ENCODE data around the gene DPRX.
"Not testable (repeated sequence)": the region's sequence is repeated elsewhere in the genome, so short reads cannot be mapped to it uniquely, and the experiment has no call there.

The DPRX gene

DNA sequence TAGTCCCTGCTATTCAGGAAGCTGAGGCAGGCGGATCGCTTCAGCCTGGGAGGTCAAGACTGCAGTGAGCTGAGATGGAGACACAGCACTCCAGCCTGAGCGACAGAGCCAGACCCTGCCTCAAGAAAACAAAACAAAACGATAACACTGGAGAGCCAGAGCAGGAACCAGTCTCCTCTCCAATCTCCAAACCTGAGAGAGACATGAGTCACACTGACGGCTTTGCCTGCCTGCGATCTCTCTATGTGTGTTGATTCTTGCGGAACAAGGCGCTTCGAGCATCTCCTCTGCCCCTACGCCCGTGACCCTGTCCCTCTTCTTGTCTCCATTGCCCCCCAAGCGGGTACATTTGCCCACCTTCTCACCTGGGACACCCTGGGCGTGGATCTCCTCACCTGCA, 15.6 kb downstream of the DPRX start:
- no peak for DNase-seq

DNA sequence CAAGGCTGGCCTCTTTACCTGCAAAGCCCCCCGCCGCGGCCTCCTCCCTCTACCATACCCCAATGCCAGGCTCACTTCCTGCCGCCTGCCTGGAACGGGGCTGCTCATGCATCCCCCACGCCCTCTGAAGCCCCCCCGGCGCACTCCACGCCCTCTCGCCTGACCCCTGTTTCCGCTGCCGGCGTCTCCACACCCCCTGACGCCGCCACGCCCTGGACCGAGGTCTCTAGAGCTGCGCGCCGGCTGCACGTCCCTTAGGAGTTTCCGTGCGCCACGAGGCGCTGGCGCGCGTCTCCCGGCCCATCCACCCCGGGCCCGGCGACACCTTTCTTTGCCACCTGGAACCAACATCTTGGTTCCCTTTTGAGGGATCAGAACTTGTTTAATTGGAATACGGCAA, 16.0 kb downstream of the DPRX start:
- DNase-seq: no peak

DNA sequence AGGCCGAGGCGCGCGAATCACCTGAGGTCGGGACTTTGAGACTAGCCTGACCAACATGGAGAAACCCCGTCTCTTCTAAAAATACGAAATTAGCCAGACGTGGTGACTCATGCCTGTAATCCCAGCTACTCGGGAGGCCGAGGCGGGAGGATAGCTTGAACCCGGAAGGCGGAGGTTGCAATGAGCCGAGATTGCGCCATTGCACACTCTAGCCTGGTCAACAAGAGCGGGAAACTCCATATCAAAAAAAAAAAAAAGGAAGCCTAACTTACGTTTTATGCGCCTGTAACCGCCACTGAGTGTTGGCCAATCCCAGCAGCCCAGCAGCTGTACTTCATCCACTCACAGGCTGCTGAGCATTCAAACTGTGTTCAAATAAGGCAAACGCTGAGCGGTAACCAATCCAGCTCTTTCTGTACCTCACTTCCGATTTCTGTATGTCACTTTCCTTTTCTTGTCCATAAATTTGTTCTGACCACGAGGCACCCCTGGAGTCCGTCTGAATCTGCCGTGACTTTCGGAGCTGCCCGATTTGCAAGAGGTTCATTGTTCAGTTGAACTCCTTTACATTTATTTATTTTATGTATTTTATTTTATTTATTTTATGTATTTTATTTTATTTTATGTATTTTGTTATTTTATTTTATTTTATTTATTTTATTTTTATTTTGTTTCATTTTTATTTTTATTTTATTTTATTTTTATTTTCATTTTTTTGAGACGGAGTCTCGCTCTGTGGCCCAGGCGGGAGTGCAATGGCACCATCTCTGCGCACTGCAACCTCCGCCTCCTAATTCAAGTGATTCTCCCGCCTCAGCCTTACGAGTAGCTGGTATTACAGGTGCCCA, 18.2 kb downstream of the DPRX start:
- no peak for DNase-seq

DNA sequence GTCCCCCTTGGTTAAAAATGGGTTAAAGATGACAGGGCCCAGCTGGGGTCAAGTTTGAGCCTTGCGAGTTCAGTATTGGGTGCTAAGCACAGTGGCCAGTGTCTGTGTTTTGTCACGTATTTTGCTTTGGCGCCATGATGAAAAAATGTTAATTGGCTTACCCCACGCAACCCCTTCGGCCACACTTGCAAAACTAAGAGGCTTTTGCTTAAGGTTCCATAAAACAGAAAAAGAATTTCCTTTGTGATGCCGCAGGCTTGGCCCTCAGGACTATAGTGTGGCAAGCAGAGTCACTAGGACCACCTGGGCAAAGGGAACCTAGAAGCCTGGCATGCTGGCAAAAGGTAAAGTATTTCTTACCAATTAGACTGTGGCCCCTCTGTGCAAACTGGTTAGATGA, 20.7 kb downstream of the DPRX start:
- no peak for DNase-seq

DNA sequence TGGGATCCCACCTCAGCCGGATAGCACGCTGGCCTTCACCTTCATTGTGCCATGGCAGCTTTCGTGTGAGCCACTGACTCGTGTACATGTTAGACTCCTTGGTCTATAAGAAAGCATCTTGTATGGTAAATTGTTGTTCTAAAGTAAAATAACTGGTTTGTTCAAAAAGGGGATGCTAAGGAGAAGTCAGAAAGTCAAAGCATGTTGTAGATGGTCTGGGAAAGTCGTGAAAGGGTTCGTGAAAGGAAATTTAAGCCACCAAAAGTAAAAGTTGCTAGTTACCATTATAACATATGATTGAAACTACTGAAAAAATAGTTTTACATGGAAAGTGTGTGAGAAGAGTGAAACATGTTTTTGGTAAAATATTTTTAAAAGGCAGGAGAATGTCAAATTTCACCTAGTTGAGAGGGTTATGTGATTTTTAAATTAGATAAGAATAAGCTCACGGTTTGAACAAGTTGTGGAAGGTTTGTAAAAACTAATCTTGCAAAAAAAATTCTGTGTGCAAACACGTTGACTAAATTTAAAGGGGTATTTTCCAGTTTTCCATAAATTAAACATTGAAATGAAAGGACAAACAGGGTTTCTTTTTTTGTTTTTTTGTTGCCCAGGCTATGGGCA, 23.4 kb downstream of the DPRX start:
- no peak for DNase-seq

DNA sequence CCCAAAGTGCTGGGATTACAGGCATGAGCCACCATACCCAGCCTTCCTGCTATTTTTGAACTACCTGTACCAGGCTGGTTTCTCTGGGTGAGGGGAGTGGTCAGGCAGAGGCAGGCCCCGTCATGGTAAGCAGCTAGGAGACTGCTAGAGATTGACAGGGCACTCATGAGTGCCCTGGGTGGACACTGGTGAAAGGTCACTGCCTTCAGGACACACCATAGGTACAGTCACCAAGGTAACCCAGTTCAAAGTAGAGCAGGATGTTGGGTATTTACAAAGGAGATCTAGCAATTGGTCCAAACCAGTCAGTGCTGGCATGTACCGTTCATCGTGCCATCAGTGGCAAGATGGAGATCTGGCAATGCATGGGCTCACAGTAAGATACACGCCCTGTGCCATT, 25.5 kb downstream of the DPRX start:
- DNase-seq: no peak

DNA sequence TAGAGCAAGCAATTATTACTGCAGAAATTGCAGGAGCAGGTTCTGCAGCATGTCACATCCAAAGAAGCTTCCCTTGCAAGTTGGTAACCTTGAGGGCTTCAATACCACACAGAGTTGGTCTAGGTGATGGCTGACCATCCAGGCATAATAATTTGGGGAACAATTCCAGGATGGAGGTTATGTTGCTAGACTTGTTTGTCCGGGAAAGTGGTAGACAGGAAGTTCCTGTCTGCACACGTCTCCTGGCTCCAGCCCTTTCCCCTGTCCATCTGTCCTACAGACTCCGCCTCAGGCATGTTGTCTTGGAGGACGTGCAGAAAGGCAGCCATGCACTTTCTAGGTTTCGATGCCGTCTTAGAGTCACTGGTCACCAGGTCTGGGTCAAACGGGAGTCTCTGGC, 26.0 kb downstream of the DPRX start:
- no peak for DNase-seq

DNA sequence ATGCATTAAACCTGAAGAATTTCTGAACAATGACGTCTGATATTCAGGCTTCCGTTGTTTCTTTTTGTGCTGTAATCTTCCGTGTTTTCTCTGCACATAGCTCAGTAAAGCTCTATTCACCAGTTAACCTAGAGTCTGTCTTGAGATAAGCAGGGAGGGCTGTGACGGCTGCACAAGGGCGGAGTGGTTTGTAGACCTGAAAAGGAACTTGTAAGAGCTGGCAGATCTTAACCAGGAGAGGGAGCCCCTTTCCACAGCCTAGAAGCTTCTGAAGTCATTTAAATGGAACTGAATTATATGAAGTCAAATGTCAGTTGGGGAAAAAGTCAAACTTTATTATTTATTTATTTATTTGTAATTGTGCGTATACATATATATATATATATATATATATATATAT, 27.5 kb downstream of the DPRX start:
- no peak for DNase-seq

DNA sequence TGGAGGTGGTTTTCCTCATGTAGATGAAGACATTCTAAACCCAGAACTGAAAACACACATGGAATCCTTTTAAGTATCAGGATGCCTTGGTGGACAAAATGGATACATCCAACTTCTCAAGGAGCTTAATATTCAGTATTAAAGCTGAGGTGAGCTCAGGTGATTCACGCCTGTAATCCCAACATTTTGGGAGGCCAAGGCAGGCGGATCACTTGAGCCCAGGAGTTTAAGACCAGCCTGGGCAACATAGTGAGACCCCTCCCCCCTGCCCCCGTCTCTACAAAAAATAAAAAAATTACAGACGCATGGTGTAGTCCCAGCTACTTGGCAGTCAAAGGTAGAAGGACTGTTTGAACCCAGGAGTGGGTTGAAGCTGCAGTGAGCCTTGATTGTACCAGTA, 28.8 kb downstream of the DPRX start:
- DNase-seq: no peak

DNA sequence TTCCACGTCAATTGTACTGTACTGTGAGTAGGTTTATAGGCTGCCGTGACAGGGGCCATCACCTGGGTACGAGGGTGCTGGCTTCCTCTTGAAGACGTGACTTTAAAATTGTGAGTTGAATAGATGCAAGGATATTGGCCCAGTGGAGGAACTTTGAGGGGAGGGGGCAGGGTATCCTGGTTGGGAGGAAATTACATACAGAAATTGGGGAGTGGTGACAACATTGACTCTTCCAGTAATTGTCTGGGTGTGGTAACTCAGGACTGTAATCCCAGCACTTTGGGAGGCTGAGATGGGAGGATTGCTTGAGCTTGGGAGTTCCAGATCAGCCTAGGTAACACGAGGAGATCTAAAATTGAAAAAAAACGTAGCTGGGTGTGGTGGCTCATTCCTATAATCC, 30.4 kb downstream of the DPRX start:
- no peak for DNase-seq

DNA sequence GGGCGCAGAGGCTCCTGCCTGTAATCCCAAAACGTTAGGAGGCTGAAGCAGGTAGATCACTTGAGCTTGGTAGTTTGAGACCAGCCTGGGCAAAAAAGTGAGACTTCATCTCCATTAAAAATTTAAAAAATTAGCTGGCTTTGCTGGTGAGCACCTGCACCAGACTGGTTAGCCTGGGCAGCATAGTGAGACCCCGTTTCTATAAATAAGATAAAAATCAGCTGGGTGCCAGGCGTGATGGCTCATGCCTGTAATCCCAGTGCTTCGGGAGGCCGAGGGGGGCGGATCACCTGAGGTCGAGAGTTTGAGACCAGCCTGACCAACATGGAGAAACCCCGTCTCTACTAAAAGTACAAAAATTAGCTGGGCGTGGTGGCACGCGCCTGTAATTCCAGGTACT, 32.4 kb downstream of the DPRX start:
- no peak for DNase-seq

DNA sequence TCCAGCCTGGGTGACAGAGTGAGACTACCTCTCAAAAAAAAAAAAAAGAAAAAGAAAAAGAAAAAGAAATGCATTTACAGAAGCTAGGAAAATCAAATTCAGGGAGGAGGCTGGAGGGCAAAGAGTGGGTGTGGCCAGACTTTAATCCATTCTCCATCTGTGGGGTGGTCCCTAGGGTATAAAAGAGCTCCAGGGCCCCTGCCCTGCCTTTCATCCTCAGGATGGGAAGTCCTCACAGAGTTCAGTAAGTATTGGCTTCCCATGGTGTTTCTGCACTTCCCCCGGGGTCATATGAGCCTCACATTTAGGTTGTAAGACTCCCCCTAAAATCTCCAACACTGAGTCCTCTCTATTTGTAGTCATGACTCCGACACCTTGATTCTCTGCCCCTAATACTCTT, 33.0 kb downstream of the DPRX start:
- DNase-seq: no peak

DNA sequence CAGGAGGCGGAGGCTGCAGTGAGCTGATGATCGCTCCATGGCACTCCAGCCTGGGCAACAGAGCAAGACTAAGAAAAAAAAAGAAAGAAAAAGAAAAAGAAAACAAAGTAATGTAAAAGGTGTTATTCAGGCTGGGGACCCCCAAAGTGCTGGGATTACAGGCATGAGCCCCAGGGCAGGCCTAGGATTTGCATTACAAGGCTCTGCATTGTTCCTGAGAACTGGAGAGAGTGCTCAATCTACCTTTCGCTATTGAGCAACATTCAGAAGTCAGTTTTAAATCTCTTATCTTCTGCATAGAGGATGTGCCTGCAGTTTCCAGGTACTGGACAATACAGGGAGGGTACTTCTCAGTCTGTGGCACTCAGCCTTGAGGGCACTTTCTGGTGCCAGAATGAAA, 34.5 kb downstream of the DPRX start:
- not testable (repeated sequence) for DNase-seq

DNA sequence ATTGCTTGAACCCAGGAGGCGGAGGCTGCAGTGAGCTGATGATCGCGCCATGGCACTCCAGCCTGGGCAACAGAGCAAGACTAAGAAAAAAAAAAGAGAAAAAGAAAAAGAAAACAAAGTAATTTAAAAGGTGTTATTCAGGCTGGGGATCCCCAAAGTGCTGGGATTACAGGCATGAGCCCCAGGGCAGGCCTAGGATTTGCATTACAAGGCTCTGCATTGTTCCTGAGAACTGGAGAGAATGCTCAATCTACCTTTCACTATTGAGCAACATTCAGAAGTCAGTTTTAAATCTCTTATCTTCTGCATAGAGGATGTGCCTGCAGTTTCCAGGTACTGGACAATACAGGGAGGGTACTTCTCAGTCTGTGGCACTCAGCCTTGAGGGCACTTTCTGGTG, 37.0 kb downstream of the DPRX start:
- not testable (repeated sequence) for DNase-seq

DNA sequence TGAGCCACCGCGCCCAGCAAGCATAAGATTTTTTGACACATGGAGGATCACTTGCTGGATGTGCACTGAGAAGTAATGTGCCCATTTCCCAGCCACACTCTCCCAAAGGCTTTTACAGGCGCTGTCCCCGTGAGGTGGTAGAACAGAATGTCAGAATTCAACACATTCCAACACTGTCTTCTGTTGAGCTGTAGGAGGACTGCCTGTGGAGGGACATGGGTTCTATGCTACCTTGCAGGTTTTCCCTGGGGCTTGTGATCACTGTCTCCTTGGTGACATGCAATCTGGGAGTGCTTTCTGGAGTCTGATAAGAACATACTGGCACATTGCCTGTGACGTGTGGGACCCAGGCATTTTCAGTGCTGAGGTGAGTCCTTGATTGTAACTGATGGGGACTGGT, 38.5 kb downstream of the DPRX start:
- no peak for DNase-seq

DNA sequence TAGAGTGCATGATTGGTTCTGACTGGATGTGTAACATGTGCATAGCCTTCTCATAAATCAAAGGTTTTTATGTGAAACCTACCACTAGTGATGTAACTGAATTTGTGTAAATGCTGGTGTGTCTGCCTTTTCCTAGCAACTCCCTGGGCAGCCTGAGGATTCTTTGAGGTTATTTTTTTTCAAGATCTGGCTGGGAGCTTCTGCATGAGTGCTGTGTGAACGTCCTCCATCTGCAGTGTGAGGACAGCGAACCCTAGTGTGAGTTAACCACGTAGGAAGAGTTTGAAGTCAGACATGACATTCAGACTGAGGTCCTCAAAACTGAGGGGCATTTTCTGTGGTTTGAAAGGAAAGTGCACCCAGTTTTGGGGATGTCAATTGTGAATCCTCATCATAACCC, 39.9 kb downstream of the DPRX start:
- DNase-seq: no peak

Data from activated CD4-positive, alpha-beta T cell treated with anti-CD3 and anti-CD28 coated beads, Interleukin-2, amount 50 U/mL, for 16 hours (primary cell).